Stimulated activated effector memory CD8-positive, alpha-beta T cell treated with anti-CD3 and anti-CD28 coated beads, Interleukin-12 subunit alpha, Interleukin-12 subunit beta, amount 100 ng/mL, for 72 hours (primary cell): ENCODE measurements around the gene NEMP2.
A peak's percentile ranks its signal among the peaks of the same experiment; 100 is the strongest.

Experiments used
- ATAC-seq: fragments of 150-1000 bp; cut with Tn5 transposase; 2 replicates; pipeline ENCODE4 v1.10.0; 2021
- DNase-seq, 2 donors: peaks; one replicate each; pipeline ENCODE4 v3.0.0; 2021 to 2022; ENCODE audit warnings: low spot score in 2 of 2
- H3K27ac Mint-ChIP-seq: one replicate; pipeline ENCODE4 v1.8.0; 2022; ENCODE audit warnings: mild to moderate bottlenecking, mixed read lengths
- H3K36me3 Mint-ChIP-seq: one replicate; pipeline ENCODE4 v1.8.0; 2022; ENCODE audit warnings: mild to moderate bottlenecking, mixed read lengths
- H3K4me1 Mint-ChIP-seq: one replicate; pipeline ENCODE4 v1.8.0; 2022; ENCODE audit warnings: mixed read lengths
- H3K4me3 Mint-ChIP-seq: one replicate; pipeline ENCODE4 v1.8.0; 2022; ENCODE audit warnings: mild to moderate bottlenecking, mixed read lengths
- H3K9me3 Mint-ChIP-seq: one replicate; pipeline ENCODE4 v1.8.0; 2022; ENCODE audit warnings: mixed read lengths

NEMP2 gene

DNA sequence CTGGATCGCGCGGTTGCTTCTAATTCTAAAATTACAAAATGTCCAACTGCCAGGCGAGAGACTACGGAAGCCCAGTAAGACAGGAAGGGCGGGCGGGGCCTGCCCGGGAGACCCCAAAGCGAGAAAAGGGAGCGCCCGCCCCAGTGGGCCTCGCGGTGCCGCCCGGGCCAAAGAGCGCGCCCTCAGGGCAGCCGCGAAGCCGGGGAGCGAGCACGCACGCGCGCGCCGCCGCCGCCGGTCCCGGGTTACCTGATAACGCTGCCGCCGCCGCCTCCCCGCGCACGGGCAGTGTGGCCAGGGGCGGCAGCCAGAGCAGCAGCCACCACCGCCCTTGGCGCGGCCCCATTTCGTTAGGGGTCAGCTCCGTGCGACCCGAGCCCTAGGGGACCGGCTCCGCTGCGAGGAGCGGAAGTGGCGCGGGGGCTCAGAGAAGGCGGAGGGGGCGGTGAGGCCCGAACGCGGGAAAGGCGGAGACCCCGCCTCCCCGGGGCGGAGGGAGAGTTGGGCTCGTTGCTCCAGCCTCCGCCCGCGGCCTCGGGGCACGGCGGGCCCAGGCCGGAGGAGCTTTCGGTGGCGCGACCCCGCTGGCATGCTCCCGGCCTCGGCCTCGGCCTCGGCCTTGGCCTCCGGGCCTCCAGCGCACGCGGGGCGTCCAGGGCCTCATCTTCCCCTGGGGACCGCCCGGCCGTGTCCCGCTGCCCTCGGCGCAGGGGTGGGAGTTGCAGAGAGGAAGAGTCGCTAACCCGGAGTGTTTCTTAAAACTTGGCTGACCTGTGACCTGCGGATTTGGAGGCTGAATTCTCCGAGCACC, at the start of gene NEMP2:
NEMP2 (minus strand) TSS at position 413 of the 811 bp plus-strand sequence; CDS start at position 346, 67 bp downstream.
- H3K36me3 Mint-ChIP-seq = peaks cover 9% of the 10 kb centered on the region
- DNase-seq (peak; percentile 79 to 96), ATAC-seq (peak; percentile 87)
- H3K4me1 Mint-ChIP-seq = peaks cover 43% of the 10 kb centered on the region
- H3K27ac Mint-ChIP-seq = peak within 1 kb of the TSS; percentile 98
- H3K4me3 Mint-ChIP-seq = peak within 1 kb of the TSS; percentile 88
- peaks cover 17% of the 10 kb centered on the region for H3K9me3 Mint-ChIP-seq

DNA sequence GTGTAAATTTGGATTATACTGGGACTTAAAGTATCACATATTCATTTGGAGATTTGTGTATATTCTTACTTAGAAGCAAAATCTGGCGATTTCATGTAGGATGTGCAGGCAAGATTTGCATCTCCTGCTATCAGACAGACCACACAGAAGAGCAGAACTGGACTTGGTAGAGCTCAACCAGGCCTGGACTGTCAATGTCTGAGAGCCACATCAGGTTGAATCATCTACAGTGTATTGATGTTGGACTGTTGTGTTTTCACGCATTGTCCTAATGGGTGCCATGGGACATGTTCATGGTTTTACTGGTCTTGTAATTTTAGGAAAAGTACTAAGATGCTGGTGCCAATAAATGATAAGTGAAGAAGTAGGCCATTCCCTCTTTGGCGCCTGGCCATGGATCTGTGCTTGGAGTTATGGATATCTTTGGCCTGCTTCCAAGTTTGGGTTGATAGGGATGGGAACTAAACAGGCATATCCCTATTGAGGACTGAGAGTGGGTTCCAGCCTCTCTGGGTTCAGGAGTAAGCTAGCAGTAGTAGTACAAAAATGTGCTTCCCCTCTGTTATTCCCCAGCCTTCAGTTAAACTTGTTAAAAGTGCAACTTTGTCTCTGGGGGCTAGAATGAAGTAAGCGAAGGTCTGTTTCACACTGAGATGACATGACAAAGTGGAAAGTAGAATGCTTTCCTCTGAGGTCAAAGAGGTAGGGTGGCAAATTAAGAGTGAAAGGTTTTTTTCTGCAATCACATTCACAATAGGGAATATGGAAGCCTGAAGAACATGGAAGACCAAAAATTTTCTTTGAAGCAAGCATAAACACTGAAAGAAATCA, 49.2 kb upstream of the NEMP2 start:
- no peak overlapping the region for H3K4me3 Mint-ChIP-seq

GRCh38 chr2:190582736-190583506, 48.4 kb upstream of the NEMP2 start:
- Mint-ChIP-seq H3K27ac (no peak overlapping the region), H3K9me3 (no peaks in the 10 kb centered on the region), H3K4me1 (peaks cover 20% of the 10 kb centered on the region), H3K36me3 (no peaks in the 10 kb centered on the region), H3K4me3 (no peak overlapping the region)
- DNase-seq (no peak), ATAC-seq (peak; percentile 48)

More for the DNA sequence above, 49.2 kb upstream of the NEMP2 start:
- DNase-seq (no peak), ATAC-seq (no peak)
- H3K9me3 Mint-ChIP-seq = no peaks in the 10 kb centered on the region
- no peak overlapping the region for H3K27ac Mint-ChIP-seq
- no peaks in the 10 kb centered on the region for H3K36me3 Mint-ChIP-seq
- peaks cover 12% of the 10 kb centered on the region for H3K4me1 Mint-ChIP-seq

- no peaks in the 10 kb centered on the region for H3K9me3 Mint-ChIP-seq
- no peak for ATAC-seq
- DNase-seq = no peak
- no peak overlapping the region for H3K27ac Mint-ChIP-seq
- no peaks in the 10 kb centered on the region for H3K36me3 Mint-ChIP-seq
- H3K4me1 Mint-ChIP-seq = peaks cover 18% of the 10 kb centered on the region
- no peak overlapping the region for H3K4me3 Mint-ChIP-seq
Observed at GRCh38 chr2:190582019-190582418, 47.5 kb upstream of the NEMP2 start.

DNA sequence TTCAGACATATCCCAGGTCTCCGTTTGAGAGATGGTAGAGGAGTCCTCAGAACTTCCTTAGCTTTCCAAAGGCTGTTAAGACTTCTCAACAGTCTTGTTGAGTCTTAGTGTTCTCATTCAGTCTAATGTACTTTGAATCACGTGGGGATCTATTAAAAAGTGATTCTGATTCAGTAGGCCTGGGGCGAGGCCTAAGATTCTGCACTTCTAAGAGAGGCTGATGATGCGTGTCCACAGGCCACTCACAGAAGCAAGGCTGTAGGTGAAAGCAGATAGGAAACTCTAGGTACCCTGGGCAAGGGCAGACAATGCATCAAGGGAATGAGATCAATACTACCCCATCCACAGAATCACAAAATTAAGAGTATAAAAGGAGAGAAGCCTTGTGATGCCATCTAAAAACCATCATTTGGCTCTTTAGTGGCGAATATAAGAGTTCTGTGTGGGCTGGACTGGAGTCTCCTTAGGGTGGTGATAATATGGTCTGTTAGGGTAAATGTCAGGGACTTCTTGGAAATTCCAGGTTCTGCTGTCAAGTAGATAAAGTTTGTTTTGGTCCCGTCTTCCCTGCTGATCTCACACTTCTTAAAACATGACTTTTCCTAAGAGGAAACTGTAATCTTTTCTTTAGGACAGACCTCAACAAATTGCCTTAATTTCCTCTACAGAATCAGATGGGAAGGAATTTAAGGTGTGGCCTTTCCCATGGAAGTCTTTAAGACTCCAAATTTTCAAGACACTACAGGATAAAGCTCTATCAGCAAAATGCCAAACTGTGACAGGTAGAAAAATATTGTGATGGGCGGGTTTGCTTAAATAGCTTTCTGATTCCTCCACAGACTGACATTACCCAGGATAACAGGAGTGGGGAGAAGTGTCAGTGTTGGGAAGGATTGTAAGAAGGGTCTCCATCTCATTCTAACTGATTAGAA, 45.7 kb upstream of the NEMP2 start:
- H3K4me3 Mint-ChIP-seq = no peak overlapping the region
- H3K4me1 Mint-ChIP-seq = peaks cover 31% of the 10 kb centered on the region
- ATAC-seq = no peak
- no peaks in the 10 kb centered on the region for H3K9me3 Mint-ChIP-seq
- DNase-seq = no peak
- H3K36me3 Mint-ChIP-seq = no peaks in the 10 kb centered on the region
- H3K27ac Mint-ChIP-seq = no peak overlapping the region

GRCh38 chr2:190579058-190579410, 44.5 kb upstream of the NEMP2 start:
- no peak overlapping the region for H3K4me3 Mint-ChIP-seq
- no peaks in the 10 kb centered on the region for H3K9me3 Mint-ChIP-seq
- H3K27ac Mint-ChIP-seq = peak overlapping the region; percentile 26
- H3K36me3 Mint-ChIP-seq = no peaks in the 10 kb centered on the region
- peaks cover 36% of the 10 kb centered on the region for H3K4me1 Mint-ChIP-seq
- ATAC-seq (no peak), DNase-seq (no peak)

DNA sequence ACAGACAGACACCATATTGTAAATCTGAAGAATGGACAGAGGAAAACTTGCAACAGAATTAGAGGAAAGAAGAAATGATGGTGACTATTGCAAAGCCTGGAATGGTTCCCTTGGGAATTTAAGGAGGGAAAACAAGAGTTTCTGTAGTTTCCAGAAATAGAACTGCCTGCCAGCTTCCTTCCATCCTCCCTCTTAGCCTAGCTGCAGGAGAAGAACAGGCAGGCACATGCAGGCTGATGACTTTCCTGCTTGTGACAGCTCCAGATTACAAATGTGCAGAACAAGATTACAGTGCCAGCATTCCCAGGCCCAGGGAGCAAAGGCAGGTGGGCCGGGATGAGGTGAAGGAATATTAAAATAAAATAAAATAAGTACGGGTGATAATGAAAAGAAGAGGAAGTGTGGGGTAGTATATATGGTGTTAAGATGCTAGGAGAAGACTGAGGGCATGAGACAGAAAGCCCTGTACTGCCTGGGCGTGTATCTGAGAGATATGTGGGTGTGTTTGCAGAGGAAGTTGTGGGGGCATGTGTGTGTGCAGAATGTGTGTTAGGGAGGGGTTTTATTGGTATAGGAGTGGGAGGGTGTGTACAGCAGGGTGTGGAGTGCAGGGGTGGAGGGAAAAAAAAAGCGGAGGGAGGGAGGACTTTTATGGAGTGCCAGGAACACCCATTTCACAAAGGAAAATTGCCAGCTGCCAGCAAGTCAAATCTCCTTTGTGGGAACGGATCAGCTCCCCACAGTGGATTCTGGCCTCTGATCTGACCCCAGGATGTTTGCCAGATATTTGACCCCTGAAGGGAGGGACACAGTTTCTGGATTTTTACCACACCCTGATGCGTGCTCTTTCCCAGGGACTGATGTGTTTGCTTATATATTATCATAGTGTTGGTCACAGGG, 43.9 kb upstream of the NEMP2 start:
- DNase-seq = no peak
- Mint-ChIP-seq H3K4me1 (peaks cover 36% of the 10 kb centered on the region), H3K9me3 (no peaks in the 10 kb centered on the region), H3K27ac (peak overlapping the region; percentile 26), H3K36me3 (no peaks in the 10 kb centered on the region), H3K4me3 (peak overlapping the region; percentile 24)
- peak; percentile 74 for ATAC-seq

DNA sequence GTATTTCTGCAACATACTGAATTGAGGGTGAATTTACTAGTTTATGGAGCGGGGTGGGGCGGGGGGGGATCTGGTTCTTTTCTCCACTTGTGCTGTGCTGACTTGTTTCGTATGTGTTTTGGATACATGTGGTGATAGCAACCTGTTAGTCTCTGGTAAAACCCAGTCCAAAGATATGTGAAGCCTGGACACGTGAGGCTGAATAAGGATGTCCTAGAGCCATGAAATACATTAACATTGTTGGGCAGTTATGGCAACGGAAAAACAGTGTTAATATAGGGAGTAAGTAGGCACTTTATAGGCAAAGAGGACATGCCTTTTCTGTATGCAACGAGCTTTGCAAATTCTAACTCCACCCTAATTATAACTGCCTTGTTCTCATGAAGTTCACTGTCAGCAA, 42.1 kb upstream of the NEMP2 start:
- ATAC-seq (no peak), DNase-seq (no peak)
- no peaks in the 10 kb centered on the region for H3K36me3 Mint-ChIP-seq
- H3K9me3 Mint-ChIP-seq = no peaks in the 10 kb centered on the region
- H3K27ac Mint-ChIP-seq = no peak overlapping the region
- H3K4me1 Mint-ChIP-seq = peaks cover 36% of the 10 kb centered on the region
- H3K4me3 Mint-ChIP-seq = no peak overlapping the region

DNA sequence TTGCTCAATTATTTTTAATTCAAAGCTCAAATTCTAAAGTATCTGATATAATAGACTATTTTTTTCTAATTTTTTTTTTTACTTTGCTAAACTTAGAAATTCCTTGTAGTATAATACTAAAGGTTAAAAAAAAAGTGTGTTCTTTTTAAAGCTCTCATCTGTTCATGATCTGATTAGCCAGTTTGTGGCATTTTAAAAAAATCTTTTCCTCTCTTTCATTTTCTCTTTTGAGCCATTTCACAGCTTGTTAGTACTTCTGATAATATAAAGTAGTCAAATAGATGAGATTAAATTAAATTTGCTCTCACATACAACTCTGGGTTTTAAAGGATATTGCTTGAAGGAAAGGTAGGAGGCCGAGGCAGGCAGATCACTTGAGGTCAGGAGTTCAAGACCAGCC, 40.7 kb upstream of the NEMP2 start:
- Mint-ChIP-seq H3K27ac (no peak overlapping the region), H3K9me3 (no peaks in the 10 kb centered on the region), H3K4me1 (peaks cover 36% of the 10 kb centered on the region), H3K4me3 (no peak overlapping the region), H3K36me3 (no peaks in the 10 kb centered on the region)
- ATAC-seq (no peak), DNase-seq (no peak)

DNA sequence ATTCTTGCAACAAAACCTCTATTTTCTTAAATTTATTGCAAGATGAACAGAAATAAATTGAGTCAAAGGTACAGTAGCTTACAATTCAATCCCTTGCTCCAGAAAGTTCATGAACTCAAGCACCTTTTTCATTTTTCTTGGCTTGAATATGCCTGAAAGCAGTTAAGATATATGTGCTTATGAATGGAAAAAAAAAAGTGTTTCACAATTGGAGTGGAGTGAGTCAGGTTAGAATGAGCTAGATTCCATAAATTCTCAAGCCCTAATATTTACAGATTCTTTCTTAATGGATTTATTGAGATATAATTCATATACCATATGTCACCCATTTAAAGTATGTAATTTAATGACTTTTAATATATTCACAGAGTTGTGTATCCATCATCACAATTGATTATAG, 39.6 kb upstream of the NEMP2 start:
- ATAC-seq = no peak
- H3K9me3 Mint-ChIP-seq = no peaks in the 10 kb centered on the region
- no peak overlapping the region for H3K27ac Mint-ChIP-seq
- no peak overlapping the region for H3K4me3 Mint-ChIP-seq
- DNase-seq = no peak
- peaks cover 33% of the 10 kb centered on the region for H3K4me1 Mint-ChIP-seq
- no peaks in the 10 kb centered on the region for H3K36me3 Mint-ChIP-seq

- no peak overlapping the region for H3K27ac Mint-ChIP-seq
Observed at GRCh38 chr2:190572246-190572645, 37.7 kb upstream of the NEMP2 start.

DNA sequence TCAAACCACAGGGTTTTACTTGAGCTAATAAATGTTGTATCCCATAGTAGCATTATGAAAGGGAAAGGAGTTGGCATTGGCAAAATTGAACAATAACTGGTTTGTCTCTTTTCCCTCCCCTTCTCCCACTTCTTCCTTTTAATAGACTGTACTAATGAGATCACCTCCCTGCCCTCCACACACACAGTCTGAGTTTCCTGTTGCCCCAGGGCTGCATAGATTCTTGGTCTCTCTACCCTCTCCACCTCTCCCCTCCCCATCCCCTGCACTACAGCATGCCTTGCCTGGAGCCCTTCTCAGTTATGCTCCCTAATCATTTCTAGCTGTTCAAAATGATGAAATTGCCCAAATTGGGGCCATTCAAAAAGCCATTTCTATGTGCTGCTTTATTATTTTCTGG, 37.2 kb upstream of the NEMP2 start:
- DNase-seq = no peak

More at GRCh38 chr2:190572246-190572645, 37.7 kb upstream of the NEMP2 start:
- Mint-ChIP-seq H3K4me1 (peaks cover 18% of the 10 kb centered on the region), H3K9me3 (peaks cover 6% of the 10 kb centered on the region), H3K4me3 (no peak overlapping the region), H3K36me3 (no peaks in the 10 kb centered on the region)
- no peak for DNase-seq
- ATAC-seq = no peak

GRCh38 chr2:190570871-190571270, 36.3 kb upstream of the NEMP2 start:
- Mint-ChIP-seq H3K36me3 (no peaks in the 10 kb centered on the region), H3K4me3 (no peak overlapping the region), H3K4me1 (peaks cover 15% of the 10 kb centered on the region), H3K9me3 (peaks cover 16% of the 10 kb centered on the region), H3K27ac (no peak overlapping the region)
- ATAC-seq = no peak
- DNase-seq = no peak

More for the DNA sequence above, 37.2 kb upstream of the NEMP2 start:
- Mint-ChIP-seq H3K4me1 (peaks cover 17% of the 10 kb centered on the region), H3K36me3 (no peaks in the 10 kb centered on the region), H3K9me3 (peaks cover 12% of the 10 kb centered on the region), H3K27ac (no peak overlapping the region), H3K4me3 (no peak overlapping the region)
- no peak for ATAC-seq
